Measurements from ENCODE around the gene SAMMSON.
A peak's percentile ranks its signal among the peaks of the same experiment; 100 is the strongest.

Gene SAMMSON

GRCh38 chr3:70085613-70086012 is 86.1 kb downstream of the SAMMSON start:
- DNase-seq (ENCODE audit: low read depth in 2 of 3, low spot score in 1 of 3): no peak

GRCh38 chr3:70086336-70086735 is 86.8 kb downstream of the SAMMSON start:
- DNase-seq (ENCODE audit: low read depth in 2 of 3, low spot score in 1 of 3): no peak

DNA sequence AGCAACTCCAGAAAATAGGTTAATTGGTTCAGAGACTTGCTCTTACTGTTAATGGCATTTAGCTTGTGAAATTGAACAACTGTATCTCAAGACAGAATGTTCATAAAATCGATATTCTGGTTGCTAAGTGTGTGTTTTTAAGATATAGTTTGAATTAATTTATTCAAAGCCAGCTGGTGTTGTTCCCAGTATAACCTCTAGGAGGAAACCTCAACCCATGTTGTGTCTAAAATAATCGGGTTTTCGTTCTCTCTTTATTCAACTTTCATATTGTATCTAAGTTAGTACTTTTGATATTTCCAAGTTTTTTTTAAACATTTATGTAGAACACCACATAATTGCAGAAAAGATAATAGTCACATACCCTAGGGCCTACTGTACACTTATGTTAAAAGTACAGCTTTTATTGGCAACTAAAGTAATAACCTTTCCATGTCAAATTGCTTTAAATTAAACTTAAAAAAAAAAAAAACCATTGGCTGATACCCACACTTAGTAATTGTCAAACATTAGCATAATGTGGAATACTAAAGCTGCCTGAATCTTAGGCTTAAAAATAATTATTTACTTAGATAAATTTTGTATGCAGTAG is 90.9 kb downstream of the SAMMSON start:
- peak in 1 of 3 donors; percentile 3 for DNase-seq (ENCODE audit: low read depth in 2 of 3, low spot score in 1 of 3)

DNA sequence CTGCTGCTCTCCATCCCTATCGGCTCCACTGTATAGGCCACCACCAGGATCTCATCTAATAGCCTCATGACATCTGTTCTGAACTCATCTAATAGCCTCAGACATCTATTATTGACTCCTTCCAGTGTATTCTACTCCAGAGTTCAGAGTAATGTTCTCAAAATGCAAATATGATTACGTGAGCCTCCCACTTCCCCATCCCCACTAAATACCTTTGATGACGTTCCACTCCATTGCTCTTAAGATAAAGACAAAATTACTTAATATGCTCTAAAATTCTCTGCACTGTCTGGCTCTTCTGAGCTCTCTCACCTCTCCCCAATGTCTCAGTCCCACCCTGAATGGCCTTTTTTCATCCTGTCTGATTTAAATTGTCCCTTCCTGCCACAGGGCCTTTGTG is 94.7 kb downstream of the SAMMSON start:
- DNase-seq (ENCODE audit: low read depth in 2 of 3, low spot score in 1 of 3): no peak

DNA sequence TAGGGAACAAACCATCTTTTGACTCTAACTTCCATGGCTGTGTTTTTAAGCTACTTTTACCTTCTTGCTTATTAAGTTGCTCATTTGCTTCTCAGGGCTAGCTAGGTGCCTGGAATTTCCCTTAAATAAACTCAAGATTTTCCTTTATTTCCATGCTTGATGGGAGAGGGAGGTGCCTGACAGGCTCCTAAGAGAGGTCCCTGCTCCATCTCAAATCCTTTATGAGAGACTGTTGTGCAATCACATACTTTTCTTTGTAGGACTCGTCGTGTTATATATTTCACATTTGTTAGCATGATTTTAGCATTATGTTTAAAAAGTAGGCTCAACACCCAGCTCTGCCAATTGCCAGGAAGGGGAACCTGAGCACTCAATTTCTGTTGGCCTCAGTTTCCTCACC is 95.7 kb downstream of the SAMMSON start:
- no peak for DNase-seq (ENCODE audit: low read depth in 2 of 3, low spot score in 1 of 3)

DNA sequence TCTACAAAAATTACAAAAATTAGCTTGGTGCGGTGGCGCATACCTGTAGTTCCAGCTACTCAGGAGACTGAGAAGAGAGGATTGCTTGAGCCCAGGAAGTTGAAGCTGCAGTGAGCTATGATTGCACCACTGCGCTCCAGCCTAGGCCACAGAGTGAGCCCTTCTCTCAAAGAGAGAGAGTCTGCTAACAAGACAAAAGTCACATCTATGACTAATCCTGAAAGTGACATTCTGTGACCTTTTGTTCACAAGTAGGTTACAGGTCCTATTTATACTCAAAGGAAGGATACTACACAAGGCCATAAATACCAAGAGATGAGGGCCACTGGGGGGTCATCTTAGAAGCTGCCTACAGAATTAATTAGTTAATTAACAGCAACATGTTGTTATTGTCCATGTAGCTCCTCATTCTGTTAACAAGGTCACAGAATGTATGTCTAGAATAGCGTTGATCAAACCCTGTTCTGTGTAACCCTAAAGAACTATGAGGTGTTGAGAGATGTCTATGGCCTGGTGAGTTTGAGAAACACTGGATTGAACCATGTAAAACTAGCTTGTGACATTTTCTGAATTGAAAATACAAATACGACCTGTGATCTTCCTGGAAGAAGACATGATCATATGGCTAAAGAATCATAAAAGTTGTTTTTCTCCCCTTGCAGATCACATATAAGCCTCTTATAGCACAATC is 97.0 kb downstream of the SAMMSON start:
- no peak for DNase-seq (ENCODE audit: low read depth in 2 of 3, low spot score in 1 of 3)

GRCh38 chr3:70097084-70097483 is 97.6 kb downstream of the SAMMSON start:
- no peak for DNase-seq (ENCODE audit: low read depth in 2 of 3, low spot score in 1 of 3)

DNA sequence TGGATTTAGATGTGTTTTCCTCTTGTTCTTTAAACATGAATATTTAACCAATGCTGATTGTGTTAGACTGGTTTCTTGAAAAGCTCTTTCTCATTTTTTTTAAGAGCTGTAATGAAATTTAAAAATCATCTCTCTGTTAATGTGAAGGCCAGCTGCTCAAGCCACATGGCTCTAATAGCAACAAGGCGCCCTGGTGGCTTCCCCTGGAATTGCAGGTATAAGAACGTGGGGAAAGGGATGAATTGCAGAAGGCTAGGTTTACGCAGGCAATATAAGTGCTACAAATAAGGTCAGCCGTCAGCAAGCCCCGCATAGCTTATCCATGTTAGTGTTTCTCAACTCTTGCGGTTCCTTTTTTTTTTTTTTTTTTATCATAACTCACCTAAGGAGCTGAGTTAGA is 108.5 kb downstream of the SAMMSON start:
- peak in 1 of 3 donors; percentile 20 for DNase-seq (ENCODE audit: low read depth in 2 of 3, low spot score in 1 of 3)

- DNase-seq (ENCODE audit: low read depth in 2 of 3, low spot score in 1 of 3): no peak
These were observed 109.0 kb downstream of the SAMMSON start for GRCh38 chr3:70108546-70108945.

GRCh38 chr3:70110066-70110465 is 110.5 kb downstream of the SAMMSON start:
- DNase-seq (ENCODE audit: low read depth in 2 of 3, low spot score in 1 of 3): no peak

DNA sequence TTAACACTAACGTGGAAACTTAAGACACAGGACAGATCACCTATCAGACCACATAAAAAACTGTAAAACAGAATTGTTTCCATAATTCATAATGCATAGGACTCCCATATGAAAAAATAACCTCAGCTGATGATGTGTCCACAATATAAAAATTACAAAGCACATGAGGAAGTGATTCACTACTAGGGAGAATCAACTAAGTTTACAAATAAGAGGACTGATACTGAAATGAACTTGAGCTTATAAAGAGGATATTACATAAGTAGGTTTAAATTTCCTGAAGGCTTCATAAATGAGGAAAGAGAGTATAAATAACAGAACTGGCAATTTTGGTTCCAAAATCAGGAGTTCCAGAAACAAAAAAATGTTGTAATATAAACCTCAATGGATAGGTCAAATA is 111.9 kb downstream of the SAMMSON start:
- DNase-seq (ENCODE audit: low read depth in 2 of 3, low spot score in 1 of 3): no peak

GRCh38 chr3:70112751-70113150 is 113.2 kb downstream of the SAMMSON start:
- no peak for DNase-seq (ENCODE audit: low read depth in 2 of 3, low spot score in 1 of 3)

GRCh38 chr3:70114431-70114830 is 114.9 kb downstream of the SAMMSON start:
- DNase-seq (ENCODE audit: low read depth in 2 of 3, low spot score in 1 of 3): no peak

DNA sequence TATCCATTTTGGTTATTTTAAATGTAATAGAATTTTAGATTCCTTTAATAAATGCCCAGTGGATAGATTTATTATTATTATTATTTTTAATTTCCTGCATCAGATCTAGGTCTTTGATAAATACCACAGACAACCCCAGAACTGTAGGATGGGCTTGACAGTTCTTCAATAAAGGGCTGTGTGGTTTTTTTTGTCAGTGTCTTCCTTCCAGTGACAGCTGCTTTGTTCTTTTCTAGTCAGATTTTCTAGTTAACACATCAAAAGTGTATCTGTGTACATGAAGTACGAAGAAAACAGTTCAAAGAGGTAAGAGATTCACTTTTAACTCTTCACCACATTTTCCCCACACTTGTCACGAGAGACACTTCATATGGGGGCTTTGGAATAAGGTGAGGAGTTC is 120.3 kb downstream of the SAMMSON start:
- no peak for DNase-seq (ENCODE audit: low read depth in 2 of 3, low spot score in 1 of 3)

All from stimulated activated CD4-positive, alpha-beta T cell treated with anti-CD3 and anti-CD28 coated beads, Interleukin-12 subunit alpha, Interleukin-12 subunit beta, amount 100 ng/mL, for 48 hours (primary cell).